ENCODE data around the gene PLTP. TPM values are rescaled to one million over a fixed set of nuclear protein-coding genes. Genes with fewer than 3 reads are reported as not detected.
A peak's percentile ranks its signal among the peaks of the same experiment; 100 is the strongest.

Gene PLTP
- total and polyA plus RNA-seq, 2 of the 13 experiments (the other 11 are each of a cell fraction or from before 2014, with no cell fraction given), result 16.9 to 28.6 TPM

GRCh38 chr20:45946149-45946970, 34.4 kb upstream of the PLTP start (continued):
- peak; percentile 99 for TF ChIP-seq TFE3 (CRISPR knock-in tag; IDR thresholded peaks at IDR 0.05)
- TF ChIP-seq ZNF775 (CRISPR knock-in tag; IDR thresholded peaks at IDR 0.05; ENCODE audit: borderline replicate concordance), result no peak
- peak; percentile 22; the same call in 1 of the 2 replicates for TF ChIP-seq HNF4G (IDR thresholded peaks at IDR 0.05; ENCODE audit: borderline replicate concordance, low read depth, low read length)
- TF ChIP-seq HNF4G (CRISPR knock-in tag; IDR thresholded peaks at IDR 0.05; ENCODE audit: borderline replicate concordance, low read depth), result 0 out of 2 replicates have a peak, but pooled peaks have one; percentile 27
- TF ChIP-seq NFKB2 (CRISPR knock-in tag; IDR thresholded peaks at IDR 0.05; ENCODE audit: borderline replicate concordance), result peak; percentile 82
- peak; percentile 99 for TF ChIP-seq GATAD2A (CRISPR knock-in tag; IDR thresholded peaks at IDR 0.05)
- TF ChIP-seq IRF1 (CRISPR knock-in tag; IDR thresholded peaks at IDR 0.05; ENCODE audit: low read depth), result no peak
- TF ChIP-seq ETV5 (CRISPR knock-in tag; IDR thresholded peaks at IDR 0.05; ENCODE audit: borderline replicate concordance), result 0 out of 2 replicates have a peak, but pooled peaks have one; percentile 19
- peak; percentile 76; the same call in 1 of the 2 replicates for TF ChIP-seq ZBED4 (CRISPR knock-in tag; IDR thresholded peaks at IDR 0.05; ENCODE audit: borderline replicate concordance)
- TF ChIP-seq PHF8 (CRISPR knock-in tag; IDR thresholded peaks at IDR 0.05), result peak; percentile 62
- no peak for TF ChIP-seq HNRNPK (IDR thresholded peaks at IDR 0.05; ENCODE audit: low read depth, low read length, poor library complexity, severe bottlenecking)
- peak; percentile 87 for TF ChIP-seq HDAC1 (CRISPR knock-in tag; IDR thresholded peaks at IDR 0.05)
- no peak for TF ChIP-seq KAT2B (IDR thresholded peaks at IDR 0.05; ENCODE audit: borderline replicate concordance, low read depth, low read length)
- TF ChIP-seq MXD1 (CRISPR knock-in tag; IDR thresholded peaks at IDR 0.05), result peak; percentile 62
- TF ChIP-seq SMAD1 (CRISPR knock-in tag; IDR thresholded peaks at IDR 0.05; ENCODE audit: borderline replicate concordance, low read depth), result no peak; the same call in 1 of the 2 replicates
- peak; percentile 93 for TF ChIP-seq KAT8 (CRISPR knock-in tag; IDR thresholded peaks at IDR 0.05)
- peak; percentile 98 for TF ChIP-seq ZNF557 (CRISPR knock-in tag; IDR thresholded peaks at IDR 0.05)
- TF ChIP-seq KDM5A (IDR thresholded peaks at IDR 0.05; ENCODE audit: borderline replicate concordance, low read length), result no peak; the same call in 1 of the 2 replicates
- TF ChIP-seq TBL1XR1 (IDR thresholded peaks at IDR 0.05; ENCODE audit: borderline replicate concordance, low read length, partially characterized antibody), result peak; percentile 49
- peak; percentile 82 for TF ChIP-seq RBM39 (IDR thresholded peaks at IDR 0.05; ENCODE audit: low read depth, low read length, poor library complexity, severe bottlenecking)
- no peak for TF ChIP-seq ZNF496 (CRISPR knock-in tag; IDR thresholded peaks at IDR 0.05; ENCODE audit: insufficient replicate concordance)
- TF ChIP-seq RXRB (CRISPR knock-in tag; IDR thresholded peaks at IDR 0.05; ENCODE audit: borderline replicate concordance), result peak; percentile 92

Data from HepG2 (cell line).